HEK293 (cell line): ENCODE results near the gene RIPOR3.

ENCODE experiments used
- BCL11A ChIP-seq: fragments of 450-650 bp; formaldehyde crosslinking; IDR thresholded peaks from 2 replicates; pipeline ENCODE4 v1.5.1; 2016; ENCODE audit warnings: low read depth, missing biosample characterization, missing genetic modification characterization
- CTCF ChIP-seq: fragments of 450-650 bp; formaldehyde crosslinking; IDR thresholded peaks from 2 replicates; pipeline ENCODE4 v1.5.1; 2016; ENCODE audit warnings: missing biosample characterization, missing genetic modification characterization
- TCF7L2 ChIP-seq: IDR thresholded peaks from 2 replicates; pipeline ENCODE4 v1.6.1; 2011; ENCODE audit warnings: low read depth, mild to moderate bottlenecking, inconsistent platforms, low read length, moderate library complexity, borderline replicate concordance
- ZBTB11 ChIP-seq: fragments of 450-650 bp; formaldehyde crosslinking; conservative IDR thresholded peaks from 2 replicates; pipeline ENCODE4 v1.5.1; 2016; ENCODE audit warnings: low read depth, missing biosample characterization, missing genetic modification characterization
- ZNF138 ChIP-seq: fragments of 450-650 bp; formaldehyde crosslinking; IDR thresholded peaks from 2 replicates; pipeline ENCODE4 v1.5.1; 2016; ENCODE audit warnings: missing biosample characterization, missing genetic modification characterization, borderline replicate concordance
- ZNF274 ChIP-seq, 2 experiments: fragments of 200-500 bp in 1 of 2; fragments of 450-650 bp in 1 of 2; sonication (Bioruptor generic) in 1 of 2; formaldehyde crosslinking in 1 of 2; IDR thresholded peaks; 2 replicates each; pipeline versions ENCODE4 v1.5.1 to v1.6.1; 2014 to 2016; ENCODE audit warnings: borderline replicate concordance in 1 of 2, inconsistent platforms in 1 of 2, low read length in 1 of 2, missing biosample characterization in 1 of 2, missing genetic modification characterization in 1 of 2
- ZNF501 ChIP-seq: fragments of 450-650 bp; formaldehyde crosslinking; IDR thresholded peaks from 2 replicates; pipeline ENCODE4 v1.5.1; 2016; ENCODE audit warnings: missing biosample characterization, missing genetic modification characterization
- ZNF510 ChIP-seq: fragments of 450-650 bp; formaldehyde crosslinking; IDR thresholded peaks from 2 replicates; pipeline ENCODE4 v1.5.1; 2018; ENCODE audit warnings: mild to moderate bottlenecking, missing genetic modification characterization, missing biosample characterization; ENCODE audit not compliant: insufficient replicate concordance
- ZNF624 ChIP-seq: fragments of 450-650 bp; formaldehyde crosslinking; IDR thresholded peaks from 2 replicates; pipeline ENCODE4 v1.5.1; 2017; ENCODE audit warnings: missing biosample characterization, missing genetic modification characterization
- ZSCAN23 ChIP-seq: fragments of 450-650 bp; formaldehyde crosslinking; IDR thresholded peaks from 2 replicates; pipeline ENCODE4 v1.5.1; 2016; ENCODE audit warnings: missing biosample characterization, missing genetic modification characterization
- ZSCAN30 ChIP-seq: fragments of 450-650 bp; IDR thresholded peaks from 2 replicates; pipeline ENCODE4 v1.5.1; 2018; ENCODE audit warnings: missing biosample characterization, mild to moderate bottlenecking, missing genetic modification characterization, moderate library complexity

- TF ChIP-seq BCL11A (tag by site-specific recombination) (no peak), ZNF274 (IDR thresholded peaks at IDR 0.05; ENCODE audit: low read length) (no peak), ZNF274 (tag by site-specific recombination; IDR thresholded peaks at IDR 0.05; ENCODE audit: borderline replicate concordance) (no peak), ZNF138 (tag by site-specific recombination) (no peak), CTCF (no peak), TCF7L2 (no peak), ZNF501 (tag by site-specific recombination) (no peak), ZNF624 (tag by site-specific recombination) (no peak), ZSCAN23 (tag by site-specific recombination) (no peak), ZBTB11 (tag by site-specific recombination) (no peak), ZNF510 (tag by site-specific recombination) (no peak), ZSCAN30 (tag by site-specific recombination) (no peak)
Observed at GRCh38 chr20:50617022-50617421, 74.3 kb downstream of the RIPOR3 start.
